GM08714 (cell line): ENCODE data around the gene ABHD1.
"Not testable (repeated sequence)": the region's sequence is repeated elsewhere in the genome, so short reads cannot be mapped to it uniquely, and the experiment has no call there.

Experiments
- H3K4me3 ChIP-seq: fragments of 200-500 bp; sonication (Bioruptor generic); 2 replicates; pipeline ENCODE4 v1.5.1; 2014; ENCODE audit warnings: mild to moderate bottlenecking, low read length, inconsistent platforms
- ZNF274 ChIP-seq: IDR thresholded peaks from 2 replicates; pipeline ENCODE4 v1.6.1; 2012; ENCODE audit warnings: mild to moderate bottlenecking, low read depth, low read length

ABHD1 gene

GRCh38 chr2:27093430-27094352 is 29.9 kb upstream of the ABHD1 start:
- H3K4me3 ChIP-seq: no peak overlapping the region
- no peak for TF ChIP-seq ZNF274

GRCh38 chr2:27094353-27094984 is 29.1 kb upstream of the ABHD1 start:
- no peak overlapping the region for H3K4me3 ChIP-seq
- TF ChIP-seq ZNF274: no peak

- no peak overlapping the region for H3K4me3 ChIP-seq
- no peak for TF ChIP-seq ZNF274
These were observed 28.2 kb upstream of the ABHD1 start for GRCh38 chr2:27095427-27095744.

- TF ChIP-seq ZNF274: no peak
- no peak overlapping the region for H3K4me3 ChIP-seq
These were observed 27.6 kb upstream of the ABHD1 start for GRCh38 chr2:27095745-27096651.

GRCh38 chr2:27096748-27097297 is 26.8 kb upstream of the ABHD1 start:
- H3K4me3 ChIP-seq: no peak overlapping the region
- no peak for TF ChIP-seq ZNF274

- no peak for TF ChIP-seq ZNF274
These were observed 26.3 kb upstream of the ABHD1 start for GRCh38 chr2:27097341-27097740.

GRCh38 chr2:27099334-27099955 is 24.2 kb upstream of the ABHD1 start:
- H3K4me3 ChIP-seq: no peak overlapping the region
- no peak for TF ChIP-seq ZNF274

More at GRCh38 chr2:27097341-27097740, 26.3 kb upstream of the ABHD1 start:
- no peak overlapping the region for H3K4me3 ChIP-seq

- TF ChIP-seq ZNF274: no peak
- no peak overlapping the region for H3K4me3 ChIP-seq
These were observed 23.6 kb upstream of the ABHD1 start for GRCh38 chr2:27100036-27100435.

GRCh38 chr2:27102329-27102728 is 21.3 kb upstream of the ABHD1 start:
- no peak for TF ChIP-seq ZNF274
- H3K4me3 ChIP-seq: no peak overlapping the region

GRCh38 chr2:27105981-27106380 is 17.6 kb upstream of the ABHD1 start:
- TF ChIP-seq ZNF274: no peak
- no peak overlapping the region for H3K4me3 ChIP-seq

GRCh38 chr2:27108221-27108620 is 15.4 kb upstream of the ABHD1 start:
- TF ChIP-seq ZNF274: no peak
- no peak overlapping the region for H3K4me3 ChIP-seq

- no peak overlapping the region for H3K4me3 ChIP-seq
- no peak for TF ChIP-seq ZNF274
These were observed 14.5 kb upstream of the ABHD1 start for GRCh38 chr2:27109083-27109482.

GRCh38 chr2:27110603-27111352 is 12.8 kb upstream of the ABHD1 start:
- H3K4me3 ChIP-seq: not testable (repeated sequence)

- not testable (repeated sequence) for H3K4me3 ChIP-seq
These were observed 12.1 kb upstream of the ABHD1 start for GRCh38 chr2:27111392-27112078.
